Measurements from ENCODE around the gene HMGN5.
A peak's percentile ranks its signal among the peaks of the same experiment; 100 is the strongest.

Gene HMGN5, protein sequence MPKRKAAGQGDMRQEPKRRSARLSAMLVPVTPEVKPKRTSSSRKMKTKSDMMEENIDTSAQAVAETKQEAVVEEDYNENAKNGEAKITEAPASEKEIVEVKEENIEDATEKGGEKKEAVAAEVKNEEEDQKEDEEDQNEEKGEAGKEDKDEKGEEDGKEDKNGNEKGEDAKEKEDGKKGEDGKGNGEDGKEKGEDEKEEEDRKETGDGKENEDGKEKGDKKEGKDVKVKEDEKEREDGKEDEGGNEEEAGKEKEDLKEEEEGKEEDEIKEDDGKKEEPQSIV

DNA sequence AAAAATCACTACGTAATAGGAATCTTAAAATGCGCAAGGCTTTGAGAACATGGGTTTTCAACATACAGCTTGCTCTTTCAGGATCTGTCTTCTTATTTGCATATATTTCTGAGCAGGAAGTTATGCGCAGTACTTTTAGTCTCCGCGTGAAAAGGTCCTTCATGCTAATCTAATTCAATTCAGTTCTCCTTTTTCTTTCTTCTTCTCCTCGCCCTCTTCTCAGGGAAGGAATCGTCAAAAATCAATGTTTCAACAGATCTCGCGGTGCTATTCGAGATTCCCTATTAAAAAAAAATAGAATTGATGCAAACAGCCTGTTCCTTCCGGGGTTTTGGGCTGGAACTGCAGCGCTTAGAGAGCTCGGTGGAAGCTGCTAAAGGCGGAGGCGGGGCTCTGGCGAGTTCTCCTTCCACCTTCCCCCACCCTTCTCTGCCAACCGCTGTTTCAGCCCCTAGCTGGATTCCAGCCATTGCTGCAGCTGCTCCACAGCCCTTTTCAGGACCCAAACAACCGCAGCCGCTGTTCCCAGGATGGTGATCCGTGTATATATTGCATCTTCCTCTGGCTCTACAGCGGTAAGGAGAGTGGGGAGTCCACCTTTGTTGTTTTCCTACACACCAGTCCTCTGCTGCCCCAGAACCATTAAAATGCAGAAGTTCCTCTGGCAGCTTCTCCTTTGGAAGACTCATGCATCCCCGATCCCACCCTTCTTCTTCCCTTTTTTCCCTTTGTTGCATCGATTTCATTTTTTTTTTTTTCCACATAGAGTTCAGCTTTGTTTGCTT lies at the start of gene HMGN5, which contains the start of gene SH3BGRL:
Gene HMGN5 (minus strand): TSS at position 243 of the 785 bp plus-strand sequence. CDS start 80,364 bp downstream, outside the sequence.
Gene SH3BGRL (plus strand): TSS at position 432 of the 785 bp plus-strand sequence. CDS start 99 bp downstream, at position 531.
- DNase-seq: peak; percentile 85

DNA sequence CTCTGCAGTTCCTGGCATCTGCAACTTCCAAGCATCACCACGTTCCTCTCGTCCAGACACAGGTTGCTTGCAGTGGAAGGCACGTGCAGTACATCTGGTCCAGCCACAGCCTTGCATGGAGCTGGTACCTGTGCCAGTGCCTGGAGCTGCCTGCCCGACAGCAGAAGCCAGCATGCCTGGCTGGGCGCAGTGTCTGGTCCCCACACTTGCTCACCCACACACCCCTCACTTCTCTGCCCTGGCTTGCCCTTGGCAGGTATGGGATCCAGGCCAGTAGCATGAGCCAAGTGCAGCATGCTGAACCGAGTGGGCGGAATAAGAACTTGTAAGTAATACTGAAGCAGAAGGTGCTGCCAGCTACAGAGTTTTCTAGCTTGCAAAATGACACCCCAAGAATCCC lies 40.0 kb upstream of the HMGN5 start:
- DNase-seq: no peak

- no peak for DNase-seq
These were observed 39.1 kb upstream of the HMGN5 start for GRCh38 chrX:81240701-81241331.

GRCh38 chrX:81238166-81238565 lies 36.5 kb upstream of the HMGN5 start:
- no peak for DNase-seq

DNA sequence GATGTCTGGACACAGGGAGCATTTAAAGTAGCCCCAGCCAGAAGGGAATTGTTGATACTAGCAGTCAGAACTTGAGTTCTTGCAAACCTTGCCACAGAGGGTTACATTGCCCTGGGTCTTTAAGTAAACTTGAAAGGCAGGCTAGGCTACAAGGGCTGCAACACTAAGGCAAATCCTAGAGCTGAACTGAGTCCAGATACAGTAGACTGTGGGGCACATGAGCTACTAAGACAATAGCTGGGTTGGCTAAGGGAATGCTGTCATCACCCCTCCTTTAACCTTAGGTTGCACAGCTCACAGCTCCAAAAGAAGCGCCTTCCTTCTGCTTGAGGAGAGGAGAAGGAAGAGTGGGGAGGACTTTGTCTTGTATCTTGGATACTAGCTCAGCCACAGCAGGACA lies 35.8 kb upstream of the HMGN5 start:
- no peak for DNase-seq

DNA sequence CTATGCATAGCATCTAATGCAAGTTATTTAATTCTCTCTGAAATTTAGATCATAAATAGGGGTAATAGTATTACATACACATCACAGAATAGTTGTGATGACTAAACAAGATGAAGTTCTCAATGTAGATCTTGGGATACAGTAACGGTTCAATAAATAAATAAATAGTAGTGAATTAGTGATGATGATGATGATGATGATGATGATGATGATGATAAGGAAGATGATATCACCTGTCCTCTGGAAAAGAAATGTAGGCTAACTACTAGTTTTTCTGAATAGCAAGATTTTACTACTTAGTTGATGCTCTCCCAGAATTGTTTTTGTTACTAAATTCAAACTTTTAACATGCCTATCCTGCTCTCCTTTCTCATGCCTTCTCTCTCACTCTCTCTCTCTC lies 30.5 kb upstream of the HMGN5 start:
- DNase-seq: no peak

GRCh38 chrX:81231476-81231875 lies 29.8 kb upstream of the HMGN5 start:
- no peak for DNase-seq

- no peak for DNase-seq
These were observed 28.2 kb upstream of the HMGN5 start for GRCh38 chrX:81229901-81230300.

DNA sequence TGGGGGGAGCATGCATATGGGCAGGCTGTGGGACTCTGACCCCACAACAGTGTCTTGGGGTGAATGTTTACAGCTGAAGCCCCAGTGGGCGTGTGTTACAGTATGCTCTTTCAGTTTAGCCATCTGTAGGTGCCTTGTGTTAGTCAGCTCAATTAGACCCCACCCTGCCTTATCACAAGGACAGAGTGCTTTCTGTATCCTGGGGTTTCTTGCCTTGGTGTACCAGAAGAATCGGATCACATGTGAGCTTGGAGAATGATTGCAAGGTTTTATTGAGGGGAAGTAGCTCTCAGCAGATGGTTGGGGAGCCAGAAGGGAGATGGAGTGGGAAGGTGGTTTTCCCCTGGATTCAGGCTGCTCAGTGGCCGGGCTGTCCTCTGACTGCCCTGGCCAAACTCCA lies 27.5 kb upstream of the HMGN5 start:
- no peak for DNase-seq

DNA sequence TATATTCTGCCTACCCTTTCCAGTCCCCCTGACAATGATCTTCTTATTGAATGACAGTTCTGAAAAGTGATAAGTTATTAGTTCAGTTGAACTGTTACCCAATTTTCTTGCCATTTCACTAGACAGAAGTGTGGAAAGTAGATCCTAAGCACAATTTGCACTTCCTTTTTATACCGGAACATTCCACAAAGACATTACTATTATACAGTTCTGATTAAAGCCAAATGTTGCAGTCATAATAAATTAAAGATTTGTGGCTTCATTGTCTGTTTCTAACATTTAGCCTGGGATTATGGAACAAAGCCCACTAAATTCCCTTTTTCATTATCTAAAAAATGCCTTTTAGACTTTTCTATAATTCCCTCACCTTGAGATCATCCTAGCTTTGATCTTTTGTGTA lies 14.0 kb upstream of the HMGN5 start:
- DNase-seq: no peak

- DNase-seq: no peak
These were observed 7.2 kb upstream of the HMGN5 start for GRCh38 chrX:81208916-81209315.

- DNase-seq: peak; percentile 38
These were observed 4.8 kb upstream of the HMGN5 start for GRCh38 chrX:81206476-81206875.

DNA sequence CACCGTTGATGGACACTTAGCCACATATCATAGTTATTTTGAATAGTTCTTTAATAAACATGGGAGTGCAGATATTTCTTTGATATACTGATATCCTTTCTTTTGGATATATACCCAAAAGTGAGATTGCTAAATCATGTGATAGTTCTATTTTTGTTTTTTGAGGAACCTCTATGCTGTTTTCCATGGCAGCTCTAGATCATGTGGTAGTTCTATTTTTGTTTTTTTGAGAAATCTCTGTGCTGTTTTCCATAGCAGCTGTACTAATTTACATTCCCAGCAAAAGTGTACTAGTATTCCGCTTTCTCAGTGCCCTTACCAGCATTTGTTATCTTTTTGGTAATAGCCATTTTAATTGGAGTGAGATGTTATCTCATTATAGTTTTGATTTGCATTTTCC lies 3.8 kb upstream of the HMGN5 start:
- DNase-seq: peak; percentile 15

- peak; percentile 3 for DNase-seq
These were observed 1.2 kb upstream of the HMGN5 start for GRCh38 chrX:81202943-81203342.

- DNase-seq: no peak
These were observed 725 bp upstream of the HMGN5 start for GRCh38 chrX:81202456-81202819.

GRCh38 chrX:81201071-81201470 lies 642 bp downstream of the HMGN5 start:
- DNase-seq: no peak

- peak; percentile 35 for DNase-seq
These were observed 6.0 kb downstream of the HMGN5 start for GRCh38 chrX:81195712-81196111.

DNA sequence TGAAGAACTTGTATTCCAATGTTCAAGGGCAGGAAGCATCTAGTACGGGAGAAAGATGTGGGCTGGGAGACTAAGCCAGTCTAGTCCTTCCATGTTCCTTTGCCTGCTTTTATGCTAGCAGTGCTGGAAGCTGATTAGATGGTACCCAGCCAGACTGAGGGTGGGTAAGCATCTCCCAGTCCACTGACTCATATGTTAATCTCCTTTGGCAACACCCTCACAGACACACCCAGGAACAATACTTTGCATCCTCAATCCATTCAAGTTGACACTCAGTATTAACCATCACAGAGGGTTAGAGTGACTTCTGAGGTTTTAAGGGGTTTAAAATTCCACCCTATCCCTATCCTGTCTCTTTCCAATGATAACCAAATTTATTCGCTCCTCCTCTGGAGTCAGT lies 6.5 kb downstream of the HMGN5 start:
- no peak for DNase-seq

GRCh38 chrX:81174286-81174685 lies 27.4 kb downstream of the HMGN5 start:
- DNase-seq: peak; percentile 39

- DNase-seq: no peak
These were observed 33.3 kb downstream of the HMGN5 start for GRCh38 chrX:81168391-81168790.

- peak; percentile 87 for DNase-seq
These were observed 80.0 kb downstream of the HMGN5 start for GRCh38 chrX:81121513-81122363.

DNA sequence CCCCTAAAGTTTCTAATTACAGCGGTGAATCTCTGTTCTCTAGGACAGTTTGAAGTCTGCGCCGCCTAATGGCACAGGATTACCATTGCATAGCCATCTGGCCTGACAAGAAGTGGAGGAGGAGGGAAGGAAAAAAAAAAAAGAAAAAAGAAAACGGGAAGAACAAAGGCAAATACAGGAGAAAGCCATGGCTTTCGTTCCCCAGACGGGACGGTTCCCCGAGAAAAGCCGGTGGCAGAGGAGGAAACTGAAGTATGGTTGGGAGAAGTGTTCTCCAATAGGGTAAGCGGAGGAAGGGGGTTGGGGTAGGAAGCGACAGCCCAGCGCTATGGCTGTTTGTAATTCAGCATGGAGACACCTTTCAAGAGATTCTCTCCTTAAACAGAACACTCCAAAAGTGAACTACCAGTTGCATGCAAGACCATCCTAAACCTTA lies 80.8 kb downstream of the HMGN5 start:
- peak; percentile 57 for DNase-seq

Measured in MV-4-11 (cell line).